Activated CD4-positive, alpha-beta T cell treated with anti-CD3 and anti-CD28 coated beads for 48 hours (primary cell): ENCODE measurements around the gene MED27.

Experiments used
- DNase-seq: peaks from one replicate; pipeline ENCODE4 v3.0.0-alpha.2; 2020

Gene MED27

DNA sequence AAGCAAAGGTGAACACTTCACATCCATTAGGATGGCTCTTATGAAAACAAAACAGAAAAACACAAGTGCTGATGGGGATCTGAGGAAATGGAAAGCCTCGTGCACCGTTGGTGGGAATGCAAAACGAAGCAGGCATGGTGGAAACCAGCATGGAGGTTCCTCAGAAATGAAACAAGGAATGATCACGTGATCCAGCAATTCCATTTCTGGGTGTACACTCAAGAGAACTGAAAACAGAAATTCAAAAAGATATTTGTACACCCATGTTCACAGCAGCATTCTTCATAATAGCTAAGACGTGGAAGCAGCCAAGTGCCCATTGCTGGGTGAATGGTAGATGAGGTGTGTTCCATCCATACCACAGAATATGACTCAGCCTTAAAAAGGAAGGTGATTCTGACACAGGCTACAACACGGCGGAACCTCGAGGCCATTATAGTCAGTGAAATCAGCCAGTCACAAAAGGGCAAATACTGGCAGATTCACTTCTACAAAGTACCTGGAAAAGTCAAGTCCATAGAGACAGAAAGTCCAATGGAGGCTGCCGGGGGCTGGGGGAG, 252.6 kb downstream of the MED27 start:
- DNase-seq, result no peak

GRCh38 chr9:131826053-131826452, 253.6 kb downstream of the MED27 start:
- DNase-seq, result no peak

GRCh38 chr9:131824953-131825495, 254.6 kb downstream of the MED27 start:
- no peak for DNase-seq

DNA sequence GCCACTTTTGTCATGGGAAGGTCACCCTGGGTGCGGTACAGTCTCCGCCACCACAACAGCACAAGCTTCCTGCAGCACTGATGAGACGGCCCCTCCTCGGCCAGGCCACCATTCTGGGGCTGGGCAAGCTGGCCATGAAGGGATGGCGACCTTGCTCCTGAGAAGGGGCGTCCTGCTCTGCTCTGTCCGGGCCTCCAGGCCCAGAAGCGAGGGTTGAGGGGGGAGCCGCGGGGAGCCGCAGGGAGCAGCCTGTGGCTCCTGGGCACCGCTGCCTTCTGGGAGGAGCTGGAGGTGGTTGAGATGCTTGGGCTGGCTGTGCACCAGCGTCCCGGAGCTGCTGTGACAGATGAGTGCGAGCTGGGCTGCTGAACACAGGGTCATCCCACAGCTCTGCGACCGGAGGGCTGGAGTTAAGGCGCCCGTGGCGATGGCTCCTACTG, 255.5 kb downstream of the MED27 start:
- no peak for DNase-seq

- no peak for DNase-seq
Observed at GRCh38 chr9:131823701-131824146, 255.9 kb downstream of the MED27 start.

DNA sequence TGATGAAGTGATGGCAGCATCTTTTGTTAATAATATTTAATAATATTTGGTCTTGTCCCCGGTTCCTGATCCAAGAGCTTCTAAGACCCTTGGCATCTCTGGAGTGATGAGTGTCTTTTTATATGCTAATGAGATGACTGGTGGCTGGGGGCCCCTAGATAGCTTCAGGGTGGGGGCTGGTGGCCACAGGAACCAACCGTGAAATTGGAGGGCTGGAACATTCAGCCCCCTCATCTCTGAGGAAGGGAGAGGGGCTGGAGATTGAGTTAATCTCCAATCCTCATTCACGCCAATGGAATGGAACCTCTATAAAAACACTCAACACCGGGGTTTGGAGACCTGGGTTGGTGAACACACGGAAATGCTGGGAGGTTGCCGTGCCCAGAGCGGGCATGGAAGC, 261.6 kb downstream of the MED27 start:
- DNase-seq, result no peak

DNA sequence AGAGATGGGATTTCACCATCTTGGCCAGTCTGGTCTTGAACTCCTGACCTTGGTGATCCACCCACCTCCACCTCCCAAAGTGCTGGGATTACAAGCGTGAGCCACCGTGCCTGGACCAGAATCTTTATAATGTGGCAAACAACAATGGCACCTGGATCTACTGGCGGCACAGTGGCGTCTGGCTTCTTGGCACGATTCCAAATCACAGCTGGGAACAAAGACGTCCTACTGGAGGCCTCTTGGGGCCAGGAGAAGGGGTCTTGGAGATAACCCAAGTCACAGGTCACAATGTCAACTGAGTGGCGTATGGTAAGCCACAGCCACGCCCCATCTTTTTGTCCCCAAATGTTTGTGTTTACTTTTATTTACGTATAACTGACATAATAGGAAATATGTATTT, 262.0 kb downstream of the MED27 start:
- no peak for DNase-seq

DNA sequence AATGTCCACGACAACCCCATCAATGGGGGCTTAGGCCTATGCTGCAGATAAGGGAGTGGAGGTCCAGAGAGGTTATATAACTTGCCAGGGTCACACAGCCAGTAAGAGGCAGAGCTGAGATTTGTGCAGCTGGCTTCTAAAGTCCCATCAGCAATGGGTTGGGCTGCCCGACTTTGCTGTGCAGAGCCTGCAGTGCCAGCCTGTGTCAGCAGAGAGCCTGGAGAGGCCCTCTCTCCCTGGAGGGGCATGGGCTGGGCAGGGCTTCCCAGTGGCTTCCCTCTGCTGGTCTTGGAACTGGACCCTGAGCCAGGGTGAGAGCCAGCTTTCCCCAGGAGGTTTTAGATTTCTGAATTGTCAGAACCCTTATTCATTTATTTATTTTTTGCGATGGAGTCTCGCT, 262.6 kb downstream of the MED27 start:
- no peak for DNase-seq

GRCh38 chr9:131815970-131816873, 263.4 kb downstream of the MED27 start:
- DNase-seq, result no peak

GRCh38 chr9:131814707-131815106, 265.0 kb downstream of the MED27 start:
- no peak for DNase-seq

GRCh38 chr9:131813116-131813515, 266.6 kb downstream of the MED27 start:
- DNase-seq, result no peak

- no peak for DNase-seq
Observed at GRCh38 chr9:131812116-131812790, 267.4 kb downstream of the MED27 start.

- no peak for DNase-seq
Observed at GRCh38 chr9:131811405-131811804, 268.3 kb downstream of the MED27 start.

DNA sequence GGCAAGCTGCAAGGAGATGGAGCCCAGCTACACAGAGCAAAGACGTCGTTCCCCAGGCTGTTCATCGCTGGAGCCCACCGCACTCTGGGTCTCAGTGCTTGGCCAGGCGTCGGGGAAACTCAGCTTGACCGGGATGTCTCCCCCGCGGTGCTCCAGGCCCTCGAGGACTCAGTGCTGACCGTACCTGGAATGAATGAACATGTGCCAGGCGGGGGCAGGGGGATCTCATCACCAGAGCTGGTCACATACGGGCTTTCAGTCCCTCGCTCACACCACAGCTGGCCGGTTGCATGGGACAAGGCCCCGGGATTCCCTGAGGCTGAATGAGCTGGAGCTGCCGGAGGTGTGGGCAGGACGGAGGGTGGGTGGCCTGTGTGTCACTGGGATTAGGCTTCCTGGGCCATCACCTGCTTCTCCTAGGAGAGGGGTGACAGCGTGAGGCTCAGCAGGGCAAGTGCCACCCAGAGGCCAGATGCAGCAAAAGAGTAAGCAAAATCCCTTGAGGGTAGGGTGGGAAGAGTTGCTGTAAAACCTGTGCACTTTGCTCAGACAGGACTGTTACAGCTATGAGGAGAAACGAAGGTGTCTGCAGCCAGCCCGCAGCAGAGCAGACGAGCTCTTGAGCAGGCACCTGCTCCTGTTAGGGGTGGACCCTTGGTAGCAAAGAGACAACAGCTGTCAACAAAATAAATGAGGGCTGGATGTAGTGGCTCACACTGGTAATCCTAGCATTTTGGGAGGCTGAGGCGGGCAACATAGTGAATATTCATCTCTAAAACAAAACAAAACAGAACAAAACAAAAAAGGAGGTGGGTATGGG, 269.1 kb downstream of the MED27 start:
- no peak for DNase-seq
